ENCODE measurements around the gene PLA2G2F. TPM values are rescaled to one million over a fixed set of nuclear protein-coding genes. Genes with fewer than 3 reads are reported as not detected.
A peak's percentile ranks its signal among the peaks of the same experiment; 100 is the strongest.

Gene PLA2G2F
- total and polyA plus RNA-seq, 10 of the 15 experiments (the other 5 are each of a cell fraction or from before 2014, with no cell fraction given): 0.03 TPM; not detected in 9

GRCh38 chr1:20154301-20154831 lies 15.2 kb downstream of the PLA2G2F start:
- in situ Hi-C loops (cut with MboI) (loop anchor here (5.0 kb wide), 1 partner anchor 237 kb away; no protein-coding TSS in a partner anchor), intact Hi-C loops (cut with micrococcal nuclease; ENCODE audit: unreplicated experiment) (loop anchor here (5.0 kb wide), 1 partner anchor 43 kb away; no protein-coding TSS in a partner anchor)
- no TSS peak for BruUV-seq (replicated peaks)
- ChIA-PET RAD21 (ENCODE audit: unreplicated experiment) (interaction anchor here (0.7 to 4.2 kb wide), 2 partner anchors 53 to 485 kb away, joined by 6 to 91 read pairs; no protein-coding TSS in a partner anchor), CTCF (interaction anchor here (1.4 to 10.8 kb wide), 4 partner anchors 40 to 492 kb away, joined by 4 to 181 read pairs (median 46); no protein-coding TSS in a partner anchor), POLR2A (no interaction called here), SMC1A (ENCODE audit: uncharacterized antibody, unreplicated experiment) (interaction anchor here (0.7 to 4.6 kb wide), 5 partner anchors 18 to 244 kb away, joined by 3 to 41 read pairs (median 11); no protein-coding TSS in a partner anchor)
- H3K9me3 ChIP-seq (replicated peaks; ENCODE audit: control insufficient read depth, insufficient read depth, low read length): no peaks in the 10 kb centered on the region; the same call in 2 of the 3 replicates
- DNase-seq (ENCODE audit: low read depth, low spot score): no peak
- ATAC-seq: no peak
- no peak for TF ChIP-seq CBX5 (IDR thresholded peaks at IDR 0.05; ENCODE audit: low read depth)
- TF ChIP-seq POLR2AphosphoS2 (IDR thresholded peaks at IDR 0.05; ENCODE audit: low read depth, low read length): no peak
- TF ChIP-seq ATF2 (IDR thresholded peaks at IDR 0.05; ENCODE audit: low read length): no peak
- H3K27ac ChIP-seq (ENCODE audit: control insufficient read depth, insufficient read depth): no peak overlapping the region
- peak overlapping the region; percentile 69 for H2AFZ ChIP-seq (ENCODE audit: control insufficient read depth, low read depth, low read length)
- H3K36me3 ChIP-seq (ENCODE audit: control insufficient read depth in 2 of 2, insufficient read depth in 2 of 2, low read length in 1 of 2): no peaks in the 10 kb centered on the region
- H3K27me3 ChIP-seq (replicated peaks in 1 of 2; ENCODE audit: control insufficient read depth in 2 of 2, insufficient read depth in 2 of 2, low read length in 1 of 2): no peaks in the 10 kb centered on the region
- no peaks in the 10 kb centered on the region for H4K20me1 ChIP-seq (ENCODE audit: control insufficient read depth, insufficient read depth)
- H3K4me1 ChIP-seq (ENCODE audit: control insufficient read depth, insufficient read depth, low read length): peaks cover 9% of the 10 kb centered on the region
- no peak overlapping the region for H3K4me3 ChIP-seq
- WGBS (ENCODE audit: insufficient coverage, insufficient replicate concordance, low lambda C conversion rate, missing lambda C conversion rate): 85% methylated on average over 18 of the region's 18 CpGs
- H3K79me2 ChIP-seq (ENCODE audit: control insufficient read depth, insufficient read depth, low read length): no peaks in the 10 kb centered on the region
- FAIRE-seq: no peak
- H3K4me2 ChIP-seq (ENCODE audit: control insufficient read depth, insufficient read depth): peak overlapping the region; percentile 44
- H3K9ac ChIP-seq (ENCODE audit: control insufficient read depth, insufficient read depth, low read length): no peak overlapping the region

- intact Hi-C loops (cut with micrococcal nuclease; ENCODE audit: unreplicated experiment) (no loop called here), in situ Hi-C loops (cut with MboI) (no loop called here)
- FAIRE-seq: no peak
- RAD21 ChIA-PET (ENCODE audit: unreplicated experiment): no interaction called here
- no peak for ATAC-seq
- H3K4me1 ChIP-seq (ENCODE audit: control insufficient read depth, insufficient read depth, low read length): peaks cover 9% of the 10 kb centered on the region
- no peak overlapping the region for H3K4me2 ChIP-seq (ENCODE audit: control insufficient read depth, insufficient read depth)
- CTCF ChIA-PET: interaction anchor here (0.6 to 1.0 kb wide), 2 partner anchors 66 to 229 kb away, joined by 3 read pairs; no protein-coding TSS in a partner anchor
- peaks cover 10% of the 10 kb centered on the region; the same call in 1 of the 3 replicates for H3K9me3 ChIP-seq (replicated peaks; ENCODE audit: control insufficient read depth, insufficient read depth, low read length)
- H3K4me3 ChIP-seq: no peak overlapping the region
- H2AFZ ChIP-seq (ENCODE audit: control insufficient read depth, low read depth, low read length): no peak overlapping the region
- no TSS peak for BruUV-seq (replicated peaks)
- H3K36me3 ChIP-seq (ENCODE audit: control insufficient read depth in 2 of 2, insufficient read depth in 2 of 2, low read length in 1 of 2): no peaks in the 10 kb centered on the region
- H3K9ac ChIP-seq (ENCODE audit: control insufficient read depth, insufficient read depth, low read length): no peak overlapping the region
- POLR2A ChIA-PET: no interaction called here
- 40% methylated on average over 7 of the region's 7 CpGs for WGBS (ENCODE audit: insufficient coverage, insufficient replicate concordance, low lambda C conversion rate, missing lambda C conversion rate)
- SMC1A ChIA-PET (ENCODE audit: uncharacterized antibody, unreplicated experiment): no interaction called here
- DNase-seq (ENCODE audit: low read depth, low spot score): no peak
- H3K27me3 ChIP-seq (replicated peaks in 1 of 2; ENCODE audit: control insufficient read depth in 2 of 2, insufficient read depth in 2 of 2, low read length in 1 of 2): no peaks in the 10 kb centered on the region
- H4K20me1 ChIP-seq (ENCODE audit: control insufficient read depth, insufficient read depth): no peaks in the 10 kb centered on the region
- no peaks in the 10 kb centered on the region for H3K79me2 ChIP-seq (ENCODE audit: control insufficient read depth, insufficient read depth, low read length)
- H3K27ac ChIP-seq (ENCODE audit: control insufficient read depth, insufficient read depth): no peak overlapping the region
- TF ChIP-seq, protein P1, sequence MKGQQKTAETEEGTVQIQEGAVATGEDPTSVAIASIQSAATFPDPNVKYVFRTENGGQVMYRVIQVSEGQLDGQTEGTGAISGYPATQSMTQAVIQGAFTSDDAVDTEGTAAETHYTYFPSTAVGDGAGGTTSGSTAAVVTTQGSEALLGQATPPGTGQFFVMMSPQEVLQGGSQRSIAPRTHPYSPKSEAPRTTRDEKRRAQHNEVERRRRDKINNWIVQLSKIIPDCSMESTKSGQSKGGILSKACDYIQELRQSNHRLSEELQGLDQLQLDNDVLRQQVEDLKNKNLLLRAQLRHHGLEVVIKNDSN (IDR thresholded peaks at IDR 0.05; ENCODE audit: borderline replicate concordance, extremely low read length, insufficient read depth, low read depth, low read length): no peak
- TF ChIP-seq TARDBP (IDR thresholded peaks at IDR 0.05; ENCODE audit: borderline replicate concordance) (no peak), CEBPZ (IDR thresholded peaks at IDR 0.05; ENCODE audit: low read depth, low read length) (no peak)
Measured at GRCh38 chr1:20158358-20159070, 19.4 kb downstream of the PLA2G2F start.

Measured in GM12878 (cell line).